HUDEP-2 (cell line): ENCODE data around the gene TOM1L2.
"Not testable (repeated sequence)": the region's sequence is repeated elsewhere in the genome, so short reads cannot be mapped to it uniquely, and the experiment has no call there.

Source experiments
- DNase-seq, 76 experiments: peaks; one replicate each; lab custom pipeline; 2025; ENCODE audit not compliant: unreplicated experiment in 76 of 76; lab: John Stamatoyannopoulos, UW

TOM1L2 gene

GRCh38 chr17:17944743-17945142 lies 27.5 kb downstream of the TOM1L2 start:
- DNase-seq, result no peak

- DNase-seq, result no peak
These were observed 28.0 kb downstream of the TOM1L2 start for GRCh38 chr17:17944242-17944641.

- peak in 1 of 76 experiments; percentile 5 for DNase-seq
These were observed 28.8 kb downstream of the TOM1L2 start for GRCh38 chr17:17943281-17943984.

- no peak for DNase-seq
These were observed 29.4 kb downstream of the TOM1L2 start for GRCh38 chr17:17942846-17943245.

GRCh38 chr17:17941015-17941414 lies 31.2 kb downstream of the TOM1L2 start:
- DNase-seq, result no peak

- DNase-seq, result no peak
These were observed 31.7 kb downstream of the TOM1L2 start for GRCh38 chr17:17940441-17940911.

GRCh38 chr17:17939941-17940340 lies 32.3 kb downstream of the TOM1L2 start:
- not testable (repeated sequence) for DNase-seq

GRCh38 chr17:17938388-17939107 lies 33.7 kb downstream of the TOM1L2 start:
- no peak for DNase-seq

GRCh38 chr17:17937958-17938357 lies 34.2 kb downstream of the TOM1L2 start:
- no peak for DNase-seq

- DNase-seq, result no peak
These were observed 34.9 kb downstream of the TOM1L2 start for GRCh38 chr17:17937201-17937853.

- DNase-seq, result no peak
These were observed 36.6 kb downstream of the TOM1L2 start for GRCh38 chr17:17935321-17936271.

- DNase-seq, result no peak
These were observed 37.4 kb downstream of the TOM1L2 start for GRCh38 chr17:17934806-17935205.

- DNase-seq, result no peak
These were observed 38.0 kb downstream of the TOM1L2 start for GRCh38 chr17:17934214-17934613.

- DNase-seq, result no peak
These were observed 38.4 kb downstream of the TOM1L2 start for GRCh38 chr17:17933775-17934174.

GRCh38 chr17:17931159-17931558 lies 41.0 kb downstream of the TOM1L2 start:
- DNase-seq, result no peak

- no peak for DNase-seq
These were observed 41.5 kb downstream of the TOM1L2 start for GRCh38 chr17:17930674-17931073.

- DNase-seq, result no peak
These were observed 42.4 kb downstream of the TOM1L2 start for GRCh38 chr17:17929655-17930380.

- DNase-seq, result no peak
These were observed 43.6 kb downstream of the TOM1L2 start for GRCh38 chr17:17928398-17929287.
